Suprapubic skin (tissue), 4 donors: Measurements from ENCODE around the gene FOXN3. TPM values are rescaled to one million over a fixed set of nuclear protein-coding genes. Genes with fewer than 3 reads are reported as not detected.

Experiments
- DNase-seq, 2 donors: peaks; one replicate each; pipeline ENCODE4 v3.0.0-alpha.2; 2019; ENCODE audit warnings: low spot score in 2 of 2
- H3K27ac ChIP-seq: fragments of 200-600 bp; sonication (generic); one replicate; pipeline ENCODE4 v1.5.1; 2019
- H3K27me3 ChIP-seq: fragments of 200-600 bp; sonication (generic); one replicate; pipeline ENCODE4 v1.5.1; 2019
- H3K36me3 ChIP-seq: fragments of 200-600 bp; sonication (generic); one replicate; pipeline ENCODE4 v1.5.1; 2019
- H3K4me1 ChIP-seq: fragments of 200-600 bp; sonication (generic); one replicate; pipeline ENCODE4 v1.5.1; 2019
- H3K4me3 ChIP-seq: fragments of 200-600 bp; sonication (generic); one replicate; pipeline ENCODE4 v1.5.1; 2019; ENCODE audit warnings: mild to moderate bottlenecking
- H3K9me3 ChIP-seq: fragments of 200-600 bp; sonication (generic); one replicate; pipeline ENCODE4 v1.5.1; 2019
- EP300 ChIP-seq: sonication (generic); formaldehyde crosslinking; IDR thresholded peaks from one replicate; pipeline ENCODE4 v1.6.1; 2017; ENCODE audit warnings: antibody characterized with exemption
- POLR2A ChIP-seq, 2 donors: fragments of 450-650 bp; IDR thresholded peaks; one replicate each; pipeline ENCODE4 v1.6.1; 2017; ENCODE audit warnings: antibody characterized with exemption in 2 of 2, mild to moderate bottlenecking in 2 of 2, moderate library complexity in 2 of 2
- POLR2AphosphoS5 ChIP-seq, 3 donors: sonication (generic); formaldehyde crosslinking; IDR thresholded peaks; one replicate each; pipeline ENCODE4 v1.6.1; 2017; ENCODE audit warnings: antibody characterized with exemption in 3 of 3
- WGBS: methylation state at CpG from one replicate; pipeline ENCODE4 v1.1.5; 2018; 5-methylcytosine and 5-hydroxymethylcytosine counted together
- total RNA-seq, 4 donors: library from RNA; depleted of rRNA; stranded (reverse); fragments of >200 nt; gene quantifications; one replicate each; pipeline ENCODE4 v1.1.0, GENCODE V29; 2016
- TF ChIP-seq, protein P1 (sequence below), 2 donors: fragments of 200-600 bp in 1 of 2; fragments of 450-650 bp in 1 of 2; sonication (generic) in 1 of 2; IDR thresholded peaks; one replicate each; pipeline ENCODE4 v1.5.1; 2016 to 2019; ENCODE audit warnings: antibody characterized with exemption in 2 of 2, mild to moderate bottlenecking in 1 of 2, moderate library complexity in 1 of 2

The FOXN3 gene
- total RNA-seq, 4 donors from 2014 or later = 117 to 272 (median 172) TPM

DNA sequence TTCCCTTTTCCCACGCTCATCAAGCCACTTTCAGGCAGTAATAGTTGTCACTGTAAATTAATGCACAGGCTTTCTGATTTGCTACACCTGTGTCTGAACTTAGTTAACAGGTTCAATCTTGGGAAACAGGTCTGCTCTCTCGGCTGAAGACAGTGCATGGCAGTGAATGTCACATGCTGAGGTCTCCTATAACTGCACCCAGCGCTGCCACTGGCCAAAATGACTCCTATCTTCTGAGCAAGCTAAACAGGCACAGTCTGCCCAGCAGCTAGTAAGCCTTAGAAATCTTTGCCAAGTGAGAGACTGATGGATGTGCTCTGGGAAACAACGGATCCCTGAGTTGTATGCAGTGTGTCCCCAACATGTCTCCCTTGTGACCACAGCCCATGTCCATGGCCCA is 25.2 kb upstream of the FOXN3 start:
- TF ChIP-seq, protein P1, sequence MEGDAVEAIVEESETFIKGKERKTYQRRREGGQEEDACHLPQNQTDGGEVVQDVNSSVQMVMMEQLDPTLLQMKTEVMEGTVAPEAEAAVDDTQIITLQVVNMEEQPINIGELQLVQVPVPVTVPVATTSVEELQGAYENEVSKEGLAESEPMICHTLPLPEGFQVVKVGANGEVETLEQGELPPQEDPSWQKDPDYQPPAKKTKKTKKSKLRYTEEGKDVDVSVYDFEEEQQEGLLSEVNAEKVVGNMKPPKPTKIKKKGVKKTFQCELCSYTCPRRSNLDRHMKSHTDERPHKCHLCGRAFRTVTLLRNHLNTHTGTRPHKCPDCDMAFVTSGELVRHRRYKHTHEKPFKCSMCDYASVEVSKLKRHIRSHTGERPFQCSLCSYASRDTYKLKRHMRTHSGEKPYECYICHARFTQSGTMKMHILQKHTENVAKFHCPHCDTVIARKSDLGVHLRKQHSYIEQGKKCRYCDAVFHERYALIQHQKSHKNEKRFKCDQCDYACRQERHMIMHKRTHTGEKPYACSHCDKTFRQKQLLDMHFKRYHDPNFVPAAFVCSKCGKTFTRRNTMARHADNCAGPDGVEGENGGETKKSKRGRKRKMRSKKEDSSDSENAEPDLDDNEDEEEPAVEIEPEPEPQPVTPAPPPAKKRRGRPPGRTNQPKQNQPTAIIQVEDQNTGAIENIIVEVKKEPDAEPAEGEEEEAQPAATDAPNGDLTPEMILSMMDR (IDR thresholded peaks at IDR 0.05) = no peak
- TF ChIP-seq POLR2A (IDR thresholded peaks at IDR 0.05) = no peak
- WGBS = 74% methylated on average over 4 of the region's 4 CpGs

DNA sequence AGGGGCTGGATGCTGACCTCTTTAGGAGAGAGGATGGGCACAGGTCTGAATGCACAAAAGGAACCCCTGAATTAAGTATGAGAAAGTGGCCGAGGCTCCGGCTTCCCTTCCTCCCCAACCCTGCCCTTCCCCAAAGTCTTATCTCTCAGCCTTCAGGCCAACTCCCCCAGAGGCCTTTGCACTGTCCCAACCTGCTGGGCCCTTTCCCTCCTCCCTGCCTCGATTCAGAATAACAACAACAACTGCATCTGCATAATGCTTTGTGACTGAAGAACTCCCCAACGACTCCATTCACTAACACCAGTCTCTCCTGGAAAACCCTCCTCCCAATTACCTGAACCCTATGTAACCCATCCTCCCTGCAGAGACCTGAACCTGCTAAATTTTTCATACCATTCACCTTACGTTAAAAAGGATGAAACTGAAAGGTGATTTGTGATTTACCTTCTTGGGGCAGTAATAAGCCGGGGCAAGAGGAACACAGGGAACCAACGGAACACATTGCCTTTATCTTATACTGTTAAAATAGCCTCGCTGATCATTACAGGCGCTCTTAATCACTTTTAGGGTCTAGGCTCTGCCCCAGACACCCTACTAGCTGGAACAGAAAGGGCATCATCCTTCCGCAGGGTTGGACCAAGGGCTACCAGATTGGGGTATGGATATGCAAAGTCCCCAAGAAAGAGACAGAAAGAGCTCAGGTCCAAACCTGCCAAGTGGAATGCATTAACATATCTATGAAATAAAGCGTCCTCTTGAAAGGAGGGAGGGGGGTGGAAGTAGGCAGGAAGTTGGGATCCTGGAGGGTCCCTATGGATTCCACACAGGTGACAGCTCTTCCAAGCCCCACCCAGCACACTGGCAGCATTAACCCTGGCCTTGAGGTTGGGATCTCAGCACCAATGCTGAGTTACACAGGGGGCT is 24.2 kb upstream of the FOXN3 start:
- Histone ChIP-seq H3K27me3 (no peaks in the 10 kb centered on the region), H3K4me3 (no peak overlapping the region), H3K36me3 (no peaks in the 10 kb centered on the region), H3K9me3 (no peaks in the 10 kb centered on the region), H3K27ac (no peak overlapping the region), H3K4me1 (peaks cover 10% of the 10 kb centered on the region)
- no peak for DNase-seq
- 85% methylated on average over 11 of the region's 11 CpGs for WGBS
- TF ChIP-seq POLR2A (IDR thresholded peaks at IDR 0.05) (no peak), EP300 (no peak)
- TF ChIP-seq, protein P1 (IDR thresholded peaks at IDR 0.05) = no peak

More for the DNA sequence above, 25.2 kb upstream of the FOXN3 start:
- DNase-seq = no peak
- H3K27me3 ChIP-seq = no peaks in the 10 kb centered on the region
- H3K4me1 ChIP-seq = peaks cover 10% of the 10 kb centered on the region
- no peaks in the 10 kb centered on the region for H3K36me3 ChIP-seq
- no peak overlapping the region for H3K27ac ChIP-seq
- no peaks in the 10 kb centered on the region for H3K9me3 ChIP-seq
- H3K4me3 ChIP-seq = no peak overlapping the region

DNA sequence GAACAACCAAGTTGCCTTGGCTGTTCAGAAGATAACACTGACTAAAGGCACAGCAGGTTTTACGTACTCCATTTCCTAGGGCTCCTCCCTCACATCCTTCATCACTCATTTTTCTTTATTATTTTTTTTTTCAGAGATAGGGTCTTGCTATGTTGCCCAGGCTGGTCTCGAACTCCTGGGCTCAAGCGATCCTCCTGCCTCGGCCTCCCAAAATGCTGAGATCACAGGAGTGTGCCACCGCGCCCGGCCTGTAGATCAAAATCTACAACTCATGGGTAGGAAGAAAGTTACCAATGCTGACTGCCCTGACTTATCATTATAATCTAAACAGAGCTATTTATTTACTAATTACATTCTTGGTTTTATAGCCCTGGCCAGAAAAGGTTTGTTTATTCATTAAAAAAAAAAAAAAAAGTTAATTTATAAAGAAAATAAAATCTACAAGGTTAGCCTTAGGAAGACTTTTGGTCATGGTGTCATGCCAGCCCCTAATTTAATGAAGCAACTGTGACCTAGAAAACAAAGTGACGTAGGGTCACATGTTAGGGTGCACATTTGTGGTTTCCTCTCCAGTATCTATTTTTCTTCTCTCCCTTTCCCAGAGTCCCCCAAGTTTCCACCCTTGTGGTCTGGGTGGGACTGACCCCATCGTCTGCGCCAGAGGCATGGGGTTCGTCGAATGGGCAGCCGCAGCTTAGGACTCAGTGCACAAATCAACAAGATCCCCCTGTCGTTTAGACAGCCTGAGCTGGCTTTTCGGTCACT is 19.0 kb upstream of the FOXN3 start:
- TF ChIP-seq EP300 = no peak
- TF ChIP-seq POLR2AphosphoS5 (IDR thresholded peaks at IDR 0.05) = no peak
- TF ChIP-seq, protein P1 (IDR thresholded peaks at IDR 0.05) = no peak
- no peak for TF ChIP-seq POLR2A (IDR thresholded peaks at IDR 0.05)
- H3K4me1 ChIP-seq = peaks cover 3% of the 10 kb centered on the region
- H3K27ac ChIP-seq = no peak overlapping the region
- no peak overlapping the region for H3K4me3 ChIP-seq
- WGBS = 76% methylated on average over 15 of the region's 15 CpGs
- DNase-seq = no peak
- no peaks in the 10 kb centered on the region for H3K9me3 ChIP-seq
- H3K36me3 ChIP-seq = no peaks in the 10 kb centered on the region
- H3K27me3 ChIP-seq = no peaks in the 10 kb centered on the region

DNA sequence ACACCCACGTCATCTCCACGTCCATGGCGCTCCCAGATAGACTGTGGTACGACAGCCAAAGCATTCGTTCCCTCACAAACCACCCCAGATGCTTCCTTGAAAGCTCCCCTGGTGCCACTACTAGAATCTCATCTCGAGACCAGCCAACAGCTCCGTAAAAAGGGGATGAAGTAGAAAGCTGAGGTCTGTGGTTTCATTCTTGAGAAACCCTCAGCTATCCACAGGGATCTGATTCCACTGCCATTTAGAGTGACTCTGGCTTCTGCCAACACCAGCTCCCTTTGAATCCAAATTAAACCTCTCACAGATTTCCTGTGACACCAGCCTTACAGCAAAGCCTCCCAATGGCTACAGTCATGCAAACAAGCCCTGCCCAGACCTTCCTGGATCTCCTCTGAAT is 18.5 kb upstream of the FOXN3 start:
- Histone ChIP-seq H3K4me1 (peaks cover 8% of the 10 kb centered on the region), H3K27ac (no peak overlapping the region), H3K9me3 (no peaks in the 10 kb centered on the region), H3K4me3 (no peak overlapping the region), H3K36me3 (no peaks in the 10 kb centered on the region), H3K27me3 (no peaks in the 10 kb centered on the region)
- TF ChIP-seq POLR2A (IDR thresholded peaks at IDR 0.05) (no peak), EP300 (no peak), POLR2AphosphoS5 (IDR thresholded peaks at IDR 0.05) (no peak)
- TF ChIP-seq, protein P1 (IDR thresholded peaks at IDR 0.05) = no peak
- no peak for DNase-seq
- WGBS = 92% methylated on average over 7 of the region's 7 CpGs

DNA sequence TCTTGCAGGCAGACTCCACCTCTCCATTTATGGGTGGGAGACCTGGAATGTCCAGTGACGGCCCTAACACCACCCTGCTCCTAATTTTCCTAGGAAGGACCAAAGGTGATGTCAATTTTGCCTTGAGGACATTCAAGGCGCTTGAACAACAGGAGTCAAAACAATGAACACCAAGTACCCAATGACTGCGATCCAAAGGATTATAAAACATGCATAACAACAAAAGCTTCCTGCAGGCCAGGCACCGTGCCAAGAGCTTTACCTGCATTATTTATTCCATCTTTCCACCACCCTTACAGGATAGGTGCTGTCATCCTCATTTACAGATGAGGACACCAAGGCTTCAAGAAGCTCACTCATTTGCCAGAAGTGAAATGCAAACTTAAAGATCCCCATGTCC is 15.2 kb upstream of the FOXN3 start:
- no peaks in the 10 kb centered on the region for H3K9me3 ChIP-seq
- no peak for TF ChIP-seq POLR2A (IDR thresholded peaks at IDR 0.05)
- no peak for TF ChIP-seq POLR2AphosphoS5 (IDR thresholded peaks at IDR 0.05)
- TF ChIP-seq, protein P1 (IDR thresholded peaks at IDR 0.05) = no peak
- no peak for TF ChIP-seq EP300
- no peaks in the 10 kb centered on the region for H3K27me3 ChIP-seq
- 71% methylated on average over 4 of the region's 4 CpGs for WGBS
- H3K27ac ChIP-seq = no peak overlapping the region
- no peak for DNase-seq
- no peaks in the 10 kb centered on the region for H3K36me3 ChIP-seq
- no peak overlapping the region for H3K4me3 ChIP-seq
- H3K4me1 ChIP-seq = peaks cover 38% of the 10 kb centered on the region
